HepG2 (cell line): ENCODE measurements around the gene CHRNG. TPM values are rescaled to one million over a fixed set of nuclear protein-coding genes. Genes with fewer than 3 reads are reported as not detected.

ENCODE experiments used
- ADNP ChIP-seq: sonication (generic); formaldehyde crosslinking; IDR thresholded peaks from 2 replicates; pipeline ENCODE4 v1.4.0; 2020; ENCODE audit warnings: missing genetic modification reagents
- CSRNP2 ChIP-seq: sonication (generic); formaldehyde crosslinking; conservative IDR thresholded peaks from 2 replicates; pipeline ENCODE4 v1.8.0; 2022; ENCODE audit warnings: low read depth, missing genetic modification reagents
- DR1 ChIP-seq: sonication (generic); formaldehyde crosslinking; IDR thresholded peaks from 2 replicates; pipeline ENCODE4 v1.8.0; 2021; ENCODE audit warnings: mild to moderate bottlenecking, missing genetic modification reagents, inconsistent platforms
- EEA1 ChIP-seq: sonication (generic); formaldehyde crosslinking; IDR thresholded peaks from 2 replicates; pipeline ENCODE4 v1.5.1; 2020; ENCODE audit warnings: mild to moderate bottlenecking, missing genetic modification reagents, borderline replicate concordance
- FOXP1 ChIP-seq, 2 experiments: fragments of 450-650 bp in 1 of 2; IDR thresholded peaks; 2 replicates each; pipeline ENCODE4 v1.6.1; 2017 to 2018; ENCODE audit warnings: antibody characterized with exemption in 1 of 2
- GABPB1 ChIP-seq: IDR thresholded peaks from 2 replicates; pipeline ENCODE4 v1.6.1; 2016; ENCODE audit warnings: mild to moderate bottlenecking, missing genetic modification reagents, moderate library complexity, missing compliant biosample characterization
- GTF3A ChIP-seq: sonication (generic); formaldehyde crosslinking; conservative IDR thresholded peaks from 2 replicates; pipeline ENCODE4 v1.4.0; 2020; ENCODE audit warnings: mild to moderate bottlenecking, missing genetic modification reagents
- JUNB ChIP-seq: sonication (generic); formaldehyde crosslinking; IDR thresholded peaks from 2 replicates; pipeline ENCODE4 v1.8.0; 2022; ENCODE audit warnings: missing genetic modification reagents, mild to moderate bottlenecking, borderline replicate concordance
- LCORL ChIP-seq, 2 experiments: fragments of 450-650 bp in 1 of 2; sonication (generic) in 1 of 2; formaldehyde crosslinking in 1 of 2; IDR thresholded peaks; 2 replicates each; pipeline versions ENCODE4 v1.5.0 to v1.6.1; 2017 to 2020; ENCODE audit warnings: antibody characterized with exemption in 1 of 2, missing genetic modification reagents in 1 of 2
- MEIS1 ChIP-seq: sonication (generic); formaldehyde crosslinking; IDR thresholded peaks from 2 replicates; pipeline ENCODE4 v1.9.0; 2021; ENCODE audit warnings: mild to moderate bottlenecking, missing genetic modification reagents, moderate library complexity, borderline replicate concordance
- POGZ ChIP-seq: sonication (generic); formaldehyde crosslinking; IDR thresholded peaks from 2 replicates; pipeline ENCODE4 v1.4.0; 2020; ENCODE audit warnings: mild to moderate bottlenecking, missing genetic modification reagents
- PPARG ChIP-seq: conservative IDR thresholded peaks from 2 replicates; pipeline ENCODE4 v1.6.1; 2016; ENCODE audit warnings: missing biosample characterization, missing genetic modification reagents
- RFXANK ChIP-seq: IDR thresholded peaks from 2 replicates; pipeline ENCODE4 v1.6.1; 2016
- SIN3A ChIP-seq: IDR thresholded peaks from 2 replicates; pipeline ENCODE4 v1.6.1; 2011; ENCODE audit warnings: low read depth, mild to moderate bottlenecking, control low read depth, low read length, borderline replicate concordance
- SMC3 ChIP-seq: IDR thresholded peaks from 2 replicates; pipeline ENCODE4 v1.6.1; 2011; ENCODE audit warnings: low read length, improper control_type of control experiment
- TSC22D2 ChIP-seq: sonication (generic); formaldehyde crosslinking; IDR thresholded peaks from 2 replicates; pipeline ENCODE4 v1.5.1; 2020; ENCODE audit warnings: missing genetic modification reagents, mild to moderate bottlenecking, borderline replicate concordance
- ZMYM2 ChIP-seq: sonication (generic); formaldehyde crosslinking; IDR thresholded peaks from 2 replicates; pipeline ENCODE4 v1.8.0; 2022; ENCODE audit warnings: mild to moderate bottlenecking, missing genetic modification reagents
- ZNF136 ChIP-seq: sonication (generic); formaldehyde crosslinking; IDR thresholded peaks from 2 replicates; pipeline ENCODE4 v1.8.1; 2022; ENCODE audit warnings: low read depth, mild to moderate bottlenecking, moderate library complexity, missing genetic modification reagents
- ZNF143 ChIP-seq: sonication (generic); formaldehyde crosslinking; IDR thresholded peaks from 2 replicates; pipeline ENCODE4 v1.4.0; 2020; ENCODE audit warnings: missing genetic modification reagents
- ZNF563 ChIP-seq: sonication (generic); formaldehyde crosslinking; IDR thresholded peaks from 2 replicates; pipeline ENCODE4 v1.8.0; 2022; ENCODE audit warnings: mild to moderate bottlenecking, moderate library complexity, missing genetic modification reagents
- ZNF589 ChIP-seq: sonication (generic); formaldehyde crosslinking; conservative IDR thresholded peaks from 2 replicates; pipeline ENCODE4 v1.8.0; 2022; ENCODE audit warnings: mild to moderate bottlenecking, moderate library complexity, missing genetic modification reagents
- ZNF749 ChIP-seq: sonication (generic); formaldehyde crosslinking; IDR thresholded peaks from 2 replicates; pipeline ENCODE4 v1.8.0; 2022; ENCODE audit warnings: mild to moderate bottlenecking, missing genetic modification reagents, moderate library complexity, borderline replicate concordance
- ZNF768 ChIP-seq: sonication (generic); formaldehyde crosslinking; IDR thresholded peaks from 2 replicates; pipeline ENCODE4 v1.4.0; 2020; ENCODE audit warnings: missing genetic modification reagents
- ZNF792 ChIP-seq: IDR thresholded peaks from 2 replicates; pipeline ENCODE4 v1.6.1; 2016
- ZSCAN31 ChIP-seq: sonication (generic); formaldehyde crosslinking; IDR thresholded peaks from 2 replicates; pipeline ENCODE4 v1.5.0; 2020; ENCODE audit warnings: low read depth, mild to moderate bottlenecking, missing genetic modification reagents
- polyA plus RNA-seq, 8 experiments: library from polyadenylated mRNA; depleted of rRNA in 3 of 8; stranded (reverse) in 7 of 8; unstranded in 1 of 8; fragments of >200 nt; fragmentation: Illumina TruSeq in 4 of 8; extraction: Trizol in 4 of 8; gene quantifications; 2 replicates each; pipeline versions ENCODE4 v1.2.1 to v1.2.3, GENCODE V29; 2011 to 2016; ENCODE audit warnings: low read depth in 4 of 8, missing spikeins in 1 of 8, mixed read lengths in 1 of 8; ENCODE audit not compliant: insufficient read depth in 1 of 8
- total RNA-seq, 5 experiments: library from RNA; depleted of rRNA; stranded (reverse); fragments of >200 nt; fragmentation: Illumina TruSeq; extraction: Trizol; gene quantifications; 2 replicates each; pipeline ENCODE4 v1.2.3, GENCODE V29; 2016; ENCODE audit warnings: low read depth in 1 of 5
- TF ChIP-seq, protein P1 (sequence below): sonication (generic); formaldehyde crosslinking; IDR thresholded peaks from 2 replicates; pipeline ENCODE4 v1.4.0; 2020; ENCODE audit warnings: mild to moderate bottlenecking, missing genetic modification reagents
- TF ChIP-seq, protein P2 (sequence below): sonication (generic); formaldehyde crosslinking; IDR thresholded peaks from 2 replicates; pipeline ENCODE4 v1.4.0; 2020; ENCODE audit warnings: missing genetic modification reagents

The CHRNG gene
- total and polyA plus RNA-seq, 2 of the 13 experiments (the other 11 are each of a cell fraction or from before 2014, with no cell fraction given), result not detected

DNA sequence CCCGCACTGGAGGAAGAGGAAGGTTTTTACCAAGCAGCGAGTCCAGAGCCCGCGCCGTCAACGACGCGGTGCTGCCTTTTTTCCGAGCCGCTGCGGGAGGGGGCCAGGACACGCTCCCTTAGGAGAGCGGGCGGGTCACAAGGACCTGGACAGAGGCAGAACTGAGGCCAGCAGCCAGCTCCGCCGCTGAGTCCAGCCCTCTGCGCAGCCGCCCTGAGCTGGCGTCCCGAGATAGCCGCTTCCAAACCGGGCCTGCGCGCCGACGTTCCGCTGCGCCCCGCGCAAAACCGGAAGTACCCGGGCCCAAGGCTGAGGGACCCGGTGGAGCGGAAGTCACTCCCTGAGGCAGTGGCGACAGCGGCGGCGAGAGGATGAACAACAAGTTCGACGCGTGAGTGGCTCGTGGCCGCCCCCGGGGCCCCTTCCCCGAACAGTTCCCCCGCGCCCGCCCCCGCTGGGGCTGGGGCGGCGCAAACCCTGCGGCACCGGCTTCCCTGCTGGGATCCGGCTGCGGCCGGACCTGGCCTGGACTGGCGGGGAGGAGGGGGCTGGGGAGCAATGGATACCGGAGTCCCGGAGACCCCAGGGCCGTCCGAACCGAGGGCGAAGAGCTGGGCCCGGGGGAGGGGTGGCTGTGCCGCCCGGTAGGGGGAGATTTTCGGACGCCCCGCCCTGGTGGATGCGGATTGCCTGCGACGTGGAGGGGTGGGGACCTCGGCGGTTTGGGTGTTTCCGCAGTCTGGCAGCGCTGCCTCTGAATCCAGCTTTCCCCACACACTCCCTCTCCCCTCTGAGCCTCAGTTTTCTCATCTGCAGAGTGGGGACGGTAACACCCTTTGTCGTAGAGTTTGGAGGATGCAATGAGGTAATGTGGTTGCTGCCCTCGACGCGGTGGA lies 11.1 kb downstream of the CHRNG start, which contains the start of the genes EIF4E2 and TIGD1 (continued):
- TF ChIP-seq CSRNP2 (CRISPR knock-in tag) (peak; percentile 85; the same call in 1 of the 2 replicates), LCORL (IDR thresholded peaks at IDR 0.05) (peak; percentile 10; the same call in 1 of the 2 replicates), LCORL (CRISPR knock-in tag; IDR thresholded peaks at IDR 0.05) (peak; percentile 99), FOXP1 (IDR thresholded peaks at IDR 0.05) (no peak), FOXP1 (CRISPR knock-in tag; IDR thresholded peaks at IDR 0.05) (peak; percentile 52), ZNF589 (CRISPR knock-in tag) (0 out of 2 replicates have a peak, but pooled peaks have one; percentile 93), ZNF136 (CRISPR knock-in tag) (peak; percentile 99), ZNF563 (CRISPR knock-in tag) (peak; percentile 100), TSC22D2 (peak; percentile 91), ZMYM2 (CRISPR knock-in tag) (no peak; the same call in none of the 2 replicates), POGZ (peak; percentile 99), DR1 (CRISPR knock-in tag) (peak; percentile 98), ZNF792 (peak; percentile 100), JUNB (CRISPR knock-in tag) (no peak; the same call in 1 of the 2 replicates), ZNF768 (peak; percentile 89), EEA1 (CRISPR knock-in tag) (peak; percentile 86), GABPB1 (CRISPR knock-in tag) (peak; percentile 100), ZSCAN31 (CRISPR knock-in tag) (peak; percentile 100), SMC3 (no peak), PPARG (CRISPR knock-in tag) (peak; percentile 87), ZNF749 (CRISPR knock-in tag) (peak; percentile 96), ZNF143 (CRISPR knock-in tag) (peak; percentile 76), ADNP (CRISPR knock-in tag) (peak; percentile 96), SIN3A (peak; percentile 85; the same call in 1 of the 2 replicates), RFXANK (CRISPR knock-in tag) (peak; percentile 92), MEIS1 (CRISPR knock-in tag) (peak; percentile 95), GTF3A (CRISPR knock-in tag) (peak; percentile 87; the same call in 1 of the 2 replicates)
- TF ChIP-seq, protein P1, sequence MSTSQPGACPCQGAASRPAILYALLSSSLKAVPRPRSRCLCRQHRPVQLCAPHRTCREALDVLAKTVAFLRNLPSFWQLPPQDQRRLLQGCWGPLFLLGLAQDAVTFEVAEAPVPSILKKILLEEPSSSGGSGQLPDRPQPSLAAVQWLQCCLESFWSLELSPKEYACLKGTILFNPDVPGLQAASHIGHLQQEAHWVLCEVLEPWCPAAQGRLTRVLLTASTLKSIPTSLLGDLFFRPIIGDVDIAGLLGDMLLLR (CRISPR knock-in tag), result peak; percentile 98
- TF ChIP-seq, protein P2, sequence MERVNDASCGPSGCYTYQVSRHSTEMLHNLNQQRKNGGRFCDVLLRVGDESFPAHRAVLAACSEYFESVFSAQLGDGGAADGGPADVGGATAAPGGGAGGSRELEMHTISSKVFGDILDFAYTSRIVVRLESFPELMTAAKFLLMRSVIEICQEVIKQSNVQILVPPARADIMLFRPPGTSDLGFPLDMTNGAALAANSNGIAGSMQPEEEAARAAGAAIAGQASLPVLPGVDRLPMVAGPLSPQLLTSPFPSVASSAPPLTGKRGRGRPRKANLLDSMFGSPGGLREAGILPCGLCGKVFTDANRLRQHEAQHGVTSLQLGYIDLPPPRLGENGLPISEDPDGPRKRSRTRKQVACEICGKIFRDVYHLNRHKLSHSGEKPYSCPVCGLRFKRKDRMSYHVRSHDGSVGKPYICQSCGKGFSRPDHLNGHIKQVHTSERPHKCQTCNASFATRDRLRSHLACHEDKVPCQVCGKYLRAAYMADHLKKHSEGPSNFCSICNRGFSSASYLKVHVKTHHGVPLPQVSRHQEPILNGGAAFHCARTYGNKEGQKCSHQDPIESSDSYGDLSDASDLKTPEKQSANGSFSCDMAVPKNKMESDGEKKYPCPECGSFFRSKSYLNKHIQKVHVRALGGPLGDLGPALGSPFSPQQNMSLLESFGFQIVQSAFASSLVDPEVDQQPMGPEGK, result peak; percentile 99
